Neural cell (in vitro differentiated cells): ENCODE measurements around the gene CEP97. TPM values are rescaled to one million over a fixed set of nuclear protein-coding genes. Genes with fewer than 3 reads are reported as not detected.
"Not testable (repeated sequence)": the region's sequence is repeated elsewhere in the genome, so short reads cannot be mapped to it uniquely, and the experiment has no call there.

Source experiments
- H2AFZ ChIP-seq: fragments of 200-600, 300-800 bp; sonication (generic), shearing (Covaris generic); 2 replicates; pipeline ENCODE4 v1.6.0; 2014; ENCODE audit warnings: low read depth, mild to moderate bottlenecking, antibody characterized with exemption, low read length, moderate library complexity
- H3F3A ChIP-seq: fragments of 200-600 bp; shearing (Covaris generic); 2 replicates; pipeline ENCODE4 v1.6.1; 2016; ENCODE audit warnings: mild to moderate bottlenecking, moderate library complexity, mixed read lengths, antibody characterized with exemption, low read length; ENCODE audit not compliant: insufficient read depth, poor library complexity, severe bottlenecking
- H3K27ac ChIP-seq: fragments of 200-600, 300-800 bp; sonication (generic), shearing (Covaris generic); 2 replicates; pipeline ENCODE4 v1.5.1; 2014; ENCODE audit warnings: mild to moderate bottlenecking, low read length, moderate library complexity
- H3K27me3 ChIP-seq: fragments of 300-800, 200-600 bp; sonication (generic), shearing (Covaris generic); 2 replicates; pipeline ENCODE4 v1.6.0; 2014; ENCODE audit warnings: mild to moderate bottlenecking, low read depth, low read length, moderate library complexity; ENCODE audit not compliant: insufficient read depth
- H3K36me3 ChIP-seq: fragments of 300-800, 200-600 bp; sonication (generic), shearing (Covaris generic); 2 replicates; pipeline ENCODE4 v1.5.1; 2014; ENCODE audit warnings: mild to moderate bottlenecking, antibody characterized with exemption, low read length, moderate library complexity; ENCODE audit not compliant: insufficient read depth
- H3K4me2 ChIP-seq: fragments of 300-800, 200-600 bp; sonication (generic), shearing (Covaris generic); 2 replicates; pipeline ENCODE4 v1.6.0; 2014; ENCODE audit warnings: mild to moderate bottlenecking, low read length
- H3K4me3 ChIP-seq: fragments of 300-800, 200-600 bp; sonication (generic), shearing (Covaris generic); 2 replicates; pipeline ENCODE4 v1.5.1; 2014; ENCODE audit warnings: mild to moderate bottlenecking, low read length, moderate library complexity
- H3K79me2 ChIP-seq: fragments of 200-600 bp; shearing (Covaris generic); replicated peaks from 2 replicates; pipeline ENCODE4 v1.6.0; 2014; ENCODE audit warnings: mild to moderate bottlenecking, low read length, moderate library complexity; ENCODE audit not compliant: insufficient read depth
- H3K9ac ChIP-seq: fragments of 300-800, 200-600 bp; sonication (generic), shearing (Covaris generic); 2 replicates; pipeline ENCODE4 v1.6.1; 2016; ENCODE audit warnings: mild to moderate bottlenecking, low read length, mixed read lengths
- H3K9me2 ChIP-seq: fragments of 200-600 bp; shearing (Covaris generic); 2 replicates; pipeline ENCODE4 v1.6.1; 2016; ENCODE audit warnings: mild to moderate bottlenecking, low read length, mixed read lengths; ENCODE audit not compliant: insufficient read depth
- H3K9me3 ChIP-seq: fragments of 200-600, 300-800 bp; sonication (generic), shearing (Covaris generic); 2 replicates; pipeline ENCODE4 v1.6.1; 2016; ENCODE audit warnings: mild to moderate bottlenecking, mixed run types, low read length, moderate library complexity, mixed read lengths
- H4K20me1 ChIP-seq: fragments of 200-600 bp; shearing (Covaris generic); 2 replicates; pipeline ENCODE4 v1.6.1; 2016; ENCODE audit warnings: mild to moderate bottlenecking, mixed run types; ENCODE audit not compliant: insufficient read depth
- EP300 ChIP-seq: fragments of 450-650 bp; conservative IDR thresholded peaks from 2 replicates; pipeline ENCODE4 v1.6.1; 2014; ENCODE audit warnings: antibody characterized with exemption, mild to moderate bottlenecking, moderate library complexity; ENCODE audit not compliant: poor library complexity, severe bottlenecking
- EZH2 ChIP-seq: fragments of 200-600, 300-800 bp; shearing (Covaris generic), sonication (generic); IDR thresholded peaks from 2 replicates; pipeline ENCODE4 v1.6.1; 2014; ENCODE audit warnings: antibody characterized with exemption, low read length, borderline replicate concordance, mild to moderate bottlenecking; ENCODE audit not compliant: insufficient read depth, poor library complexity, severe bottlenecking
- MXI1 ChIP-seq: fragments of 450-650 bp; conservative IDR thresholded peaks from 2 replicates; pipeline ENCODE4 v1.6.1; 2014; ENCODE audit warnings: antibody characterized with exemption, mild to moderate bottlenecking; ENCODE audit not compliant: poor library complexity, severe bottlenecking
- POLR2AphosphoS5 ChIP-seq: IDR thresholded peaks from 2 replicates; pipeline ENCODE4 v1.6.1; 2012
- RAD21 ChIP-seq: fragments of 450-650 bp; conservative IDR thresholded peaks from 2 replicates; pipeline ENCODE4 v1.6.1; 2014; ENCODE audit warnings: antibody characterized with exemption, mild to moderate bottlenecking, moderate library complexity
- SMC3 ChIP-seq: fragments of 450-650 bp; conservative IDR thresholded peaks from 2 replicates; pipeline ENCODE4 v1.6.1; 2014; ENCODE audit warnings: antibody characterized with exemption, mild to moderate bottlenecking, moderate library complexity; ENCODE audit not compliant: poor library complexity
- TAF1 ChIP-seq: IDR thresholded peaks from 2 replicates; pipeline ENCODE4 v1.6.1; 2012; ENCODE audit warnings: low read depth
- polyA plus RNA-seq: library from polyadenylated mRNA; depleted of rRNA; stranded (reverse); fragments of >200 nt; gene quantifications from 2 replicates; pipeline ENCODE4 v1.2.3, GENCODE V29; 2014
- TF ChIP-seq, protein P1 (sequence below): IDR thresholded peaks from 2 replicates; pipeline ENCODE4 v1.6.1; 2012; ENCODE audit warnings: borderline replicate concordance
- TF ChIP-seq, protein P2 (sequence below): fragments of 450-650 bp; IDR thresholded peaks from 2 replicates; pipeline ENCODE4 v1.5.1; 2014; ENCODE audit warnings: antibody characterized with exemption, mild to moderate bottlenecking, moderate library complexity; ENCODE audit not compliant: poor library complexity, severe bottlenecking

CEP97 gene
- polyA plus RNA-seq, 1 donor from 2014 or later = 52.9 TPM

DNA sequence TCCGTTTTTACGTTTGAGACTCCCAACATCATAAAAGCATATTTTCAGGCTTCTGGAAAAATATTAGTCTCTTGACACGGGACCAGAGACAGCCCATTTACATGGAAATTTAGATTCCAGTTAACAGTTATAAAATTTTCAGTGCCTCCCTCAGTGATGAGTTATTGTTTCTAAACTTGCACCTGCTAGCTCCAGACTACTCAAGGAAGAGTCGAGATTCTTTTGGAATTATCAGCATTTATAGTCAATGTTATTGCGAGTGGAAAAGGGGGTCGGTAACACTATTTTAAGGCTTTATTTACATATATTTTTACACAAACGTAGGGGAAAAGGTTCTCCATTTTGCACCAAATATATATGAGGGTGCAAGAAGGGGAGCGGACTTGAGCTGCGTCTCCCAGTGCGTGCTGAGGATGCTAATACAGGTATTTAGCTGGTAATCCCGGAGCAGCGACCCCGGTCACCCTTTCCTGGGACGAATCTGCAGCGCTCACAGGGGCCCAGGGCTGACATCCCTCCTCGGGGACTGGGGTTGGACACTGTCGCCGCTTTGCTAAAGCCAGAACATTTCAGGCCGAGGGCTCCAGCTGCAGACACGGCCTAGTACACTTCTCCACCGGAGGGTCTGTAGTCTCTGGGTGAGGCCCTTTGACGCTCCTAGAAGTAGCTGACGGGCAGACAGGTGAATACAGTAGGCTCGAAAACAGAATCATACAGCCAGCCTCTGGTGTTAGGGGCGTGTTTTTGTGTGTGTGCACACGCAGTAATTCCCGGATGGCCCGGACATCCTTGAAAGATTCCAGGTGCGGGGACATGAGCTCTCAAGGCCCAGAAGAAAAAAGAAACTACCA is 46.8 kb upstream of the CEP97 start:
- peak overlapping the region; percentile 44 for H3K9ac ChIP-seq
- H3F3A ChIP-seq = peaks cover 4% of the 10 kb centered on the region
- H2AFZ ChIP-seq = no peak overlapping the region

DNA sequence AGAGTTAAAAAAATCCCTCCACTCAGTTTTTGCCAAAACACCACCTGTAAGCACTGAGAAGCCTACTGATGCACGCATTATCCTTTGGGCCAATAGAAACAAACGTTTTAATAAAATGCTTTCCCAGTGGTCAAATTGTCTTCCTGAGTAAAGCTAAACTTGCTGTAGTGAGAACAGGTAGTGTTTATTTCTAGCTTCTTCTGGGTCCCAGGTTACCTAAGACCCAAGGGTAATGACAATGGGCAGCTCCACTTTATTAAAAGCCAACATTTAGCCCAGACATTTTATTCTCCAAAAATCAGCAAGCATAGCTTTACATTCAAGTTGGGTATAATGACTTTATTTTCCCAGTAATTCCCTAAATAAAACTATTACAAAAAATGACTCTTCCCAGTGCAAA is 45.6 kb upstream of the CEP97 start:
- not testable (repeated sequence) for H3K9me2 ChIP-seq, H3F3A ChIP-seq, H3K4me2 ChIP-seq, H3K4me3 ChIP-seq, H3K27ac ChIP-seq, H4K20me1 ChIP-seq, H2AFZ ChIP-seq, H3K9ac ChIP-seq, H3K27me3 ChIP-seq, H3K9me3 ChIP-seq
- Histone ChIP-seq H3K36me3 (peaks cover 12% of the 10 kb centered on the region), H3K79me2 (peaks cover 30% of the 10 kb centered on the region)

More for the DNA sequence above, 46.8 kb upstream of the CEP97 start:
- Histone ChIP-seq H3K36me3 (peaks cover 12% of the 10 kb centered on the region), H3K9me3 (no peaks in the 10 kb centered on the region), H3K9me2 (no peaks in the 10 kb centered on the region), H4K20me1 (no peaks in the 10 kb centered on the region), H3K4me3 (peak overlapping the region; percentile 91), H3K4me2 (peak overlapping the region; percentile 47), H3K79me2 (peaks cover 32% of the 10 kb centered on the region), H3K27me3 (no peaks in the 10 kb centered on the region), H3K27ac (peak overlapping the region; percentile 96)
- TF ChIP-seq MXI1 (peak; percentile 4), POLR2AphosphoS5 (no peak)

DNA sequence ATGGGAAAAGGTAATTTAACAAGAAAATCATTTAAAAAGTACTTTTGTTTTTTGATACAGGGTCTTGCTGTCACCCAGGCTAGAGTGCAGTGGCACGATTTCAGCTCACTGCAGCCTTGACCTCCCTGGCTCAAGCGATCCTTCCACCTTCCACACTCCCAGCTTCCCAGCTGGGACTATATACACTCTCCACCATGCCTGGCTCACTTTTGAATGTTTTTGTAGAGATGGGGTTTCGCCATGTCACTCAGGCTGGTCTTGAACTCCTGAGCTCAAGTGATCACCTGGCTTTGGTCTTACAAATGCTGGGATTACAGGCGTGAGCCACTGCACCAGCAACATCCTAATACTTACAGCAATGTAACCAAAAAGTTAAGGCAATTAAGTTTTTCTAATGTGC is 43.9 kb upstream of the CEP97 start:
- peaks cover 4% of the 10 kb centered on the region for H3F3A ChIP-seq
- H4K20me1 ChIP-seq = no peaks in the 10 kb centered on the region
- H3K9me3 ChIP-seq = no peaks in the 10 kb centered on the region
- no peaks in the 10 kb centered on the region for H3K27me3 ChIP-seq
- H3K79me2 ChIP-seq = peaks cover 30% of the 10 kb centered on the region
- peaks cover 12% of the 10 kb centered on the region for H3K36me3 ChIP-seq
- no peaks in the 10 kb centered on the region for H3K9me2 ChIP-seq
- H3K4me3 ChIP-seq = no peak overlapping the region
- no peak overlapping the region for H2AFZ ChIP-seq
- H3K4me2 ChIP-seq = no peak overlapping the region
- no peak for TF ChIP-seq POLR2AphosphoS5
- TF ChIP-seq, protein P1, sequence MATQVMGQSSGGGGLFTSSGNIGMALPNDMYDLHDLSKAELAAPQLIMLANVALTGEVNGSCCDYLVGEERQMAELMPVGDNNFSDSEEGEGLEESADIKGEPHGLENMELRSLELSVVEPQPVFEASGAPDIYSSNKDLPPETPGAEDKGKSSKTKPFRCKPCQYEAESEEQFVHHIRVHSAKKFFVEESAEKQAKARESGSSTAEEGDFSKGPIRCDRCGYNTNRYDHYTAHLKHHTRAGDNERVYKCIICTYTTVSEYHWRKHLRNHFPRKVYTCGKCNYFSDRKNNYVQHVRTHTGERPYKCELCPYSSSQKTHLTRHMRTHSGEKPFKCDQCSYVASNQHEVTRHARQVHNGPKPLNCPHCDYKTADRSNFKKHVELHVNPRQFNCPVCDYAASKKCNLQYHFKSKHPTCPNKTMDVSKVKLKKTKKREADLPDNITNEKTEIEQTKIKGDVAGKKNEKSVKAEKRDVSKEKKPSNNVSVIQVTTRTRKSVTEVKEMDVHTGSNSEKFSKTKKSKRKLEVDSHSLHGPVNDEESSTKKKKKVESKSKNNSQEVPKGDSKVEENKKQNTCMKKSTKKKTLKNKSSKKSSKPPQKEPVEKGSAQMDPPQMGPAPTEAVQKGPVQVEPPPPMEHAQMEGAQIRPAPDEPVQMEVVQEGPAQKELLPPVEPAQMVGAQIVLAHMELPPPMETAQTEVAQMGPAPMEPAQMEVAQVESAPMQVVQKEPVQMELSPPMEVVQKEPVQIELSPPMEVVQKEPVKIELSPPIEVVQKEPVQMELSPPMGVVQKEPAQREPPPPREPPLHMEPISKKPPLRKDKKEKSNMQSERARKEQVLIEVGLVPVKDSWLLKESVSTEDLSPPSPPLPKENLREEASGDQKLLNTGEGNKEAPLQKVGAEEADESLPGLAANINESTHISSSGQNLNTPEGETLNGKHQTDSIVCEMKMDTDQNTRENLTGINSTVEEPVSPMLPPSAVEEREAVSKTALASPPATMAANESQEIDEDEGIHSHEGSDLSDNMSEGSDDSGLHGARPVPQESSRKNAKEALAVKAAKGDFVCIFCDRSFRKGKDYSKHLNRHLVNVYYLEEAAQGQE = no peak
- TF ChIP-seq MXI1 = no peak
- TF ChIP-seq, protein P2, sequence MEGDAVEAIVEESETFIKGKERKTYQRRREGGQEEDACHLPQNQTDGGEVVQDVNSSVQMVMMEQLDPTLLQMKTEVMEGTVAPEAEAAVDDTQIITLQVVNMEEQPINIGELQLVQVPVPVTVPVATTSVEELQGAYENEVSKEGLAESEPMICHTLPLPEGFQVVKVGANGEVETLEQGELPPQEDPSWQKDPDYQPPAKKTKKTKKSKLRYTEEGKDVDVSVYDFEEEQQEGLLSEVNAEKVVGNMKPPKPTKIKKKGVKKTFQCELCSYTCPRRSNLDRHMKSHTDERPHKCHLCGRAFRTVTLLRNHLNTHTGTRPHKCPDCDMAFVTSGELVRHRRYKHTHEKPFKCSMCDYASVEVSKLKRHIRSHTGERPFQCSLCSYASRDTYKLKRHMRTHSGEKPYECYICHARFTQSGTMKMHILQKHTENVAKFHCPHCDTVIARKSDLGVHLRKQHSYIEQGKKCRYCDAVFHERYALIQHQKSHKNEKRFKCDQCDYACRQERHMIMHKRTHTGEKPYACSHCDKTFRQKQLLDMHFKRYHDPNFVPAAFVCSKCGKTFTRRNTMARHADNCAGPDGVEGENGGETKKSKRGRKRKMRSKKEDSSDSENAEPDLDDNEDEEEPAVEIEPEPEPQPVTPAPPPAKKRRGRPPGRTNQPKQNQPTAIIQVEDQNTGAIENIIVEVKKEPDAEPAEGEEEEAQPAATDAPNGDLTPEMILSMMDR = no peak
- no peak for TF ChIP-seq EP300
- no peak for TF ChIP-seq TAF1
- TF ChIP-seq EZH2 = no peak
- no peak for TF ChIP-seq SMC3
- TF ChIP-seq RAD21 = no peak
- no peak overlapping the region for H3K9ac ChIP-seq
- no peak overlapping the region for H3K27ac ChIP-seq
